ENCODE results near the gene PUS10. TPM values are rescaled to one million over a fixed set of nuclear protein-coding genes. Genes with fewer than 3 reads are reported as not detected.

The PUS10 gene
- total and polyA plus RNA-seq, 2 of the 13 experiments (the other 11 are each of a cell fraction or from before 2014, with no cell fraction given), result 41.4 to 44.3 TPM

- TF ChIP-seq HCFC1 (IDR thresholded peaks at IDR 0.05; ENCODE audit: low read depth, low read length) (peak; percentile 35), BCL6 (CRISPR knock-in tag; IDR thresholded peaks at IDR 0.05) (peak; percentile 88), DR1 (CRISPR knock-in tag; IDR thresholded peaks at IDR 0.05) (peak; percentile 68; the same call in 1 of the 2 replicates), SRSF4 (IDR thresholded peaks at IDR 0.05; ENCODE audit: low read depth, low read length, poor library complexity, severe bottlenecking) (no peak), ZNF569 (CRISPR knock-in tag; IDR thresholded peaks at IDR 0.05; ENCODE audit: borderline replicate concordance) (no peak), ZSCAN25 (CRISPR knock-in tag; IDR thresholded peaks at IDR 0.05) (0 out of 2 replicates have a peak, but pooled peaks have one; percentile 49), THYN1 (CRISPR knock-in tag; IDR thresholded peaks at IDR 0.05; ENCODE audit: borderline replicate concordance, low read depth) (peak; percentile 26; the same call in 1 of the 2 replicates), KMT2A (CRISPR knock-in tag; IDR thresholded peaks at IDR 0.05) (peak; percentile 96), ZNF878 (CRISPR knock-in tag; IDR thresholded peaks at IDR 0.05) (no peak; the same call in 1 of the 2 replicates), ZNF468 (CRISPR knock-in tag; IDR thresholded peaks at IDR 0.05) (peak; percentile 86; the same call in 1 of the 2 replicates), ZNF263 (CRISPR knock-in tag; IDR thresholded peaks at IDR 0.05) (peak; percentile 58; the same call in 1 of the 2 replicates), ZNF20 (CRISPR knock-in tag; IDR thresholded peaks at IDR 0.05) (0 out of 2 replicates have a peak, but pooled peaks have one; percentile 26), ZNF766 (CRISPR knock-in tag; IDR thresholded peaks at IDR 0.05; ENCODE audit: borderline replicate concordance) (peak; percentile 87; the same call in 1 of the 2 replicates), ZBTB21 (CRISPR knock-in tag; IDR thresholded peaks at IDR 0.05) (peak; percentile 64), ZNF776 (CRISPR knock-in tag; IDR thresholded peaks at IDR 0.05) (no peak; the same call in 1 of the 2 replicates), ZNF281 (CRISPR knock-in tag; IDR thresholded peaks at IDR 0.05; ENCODE audit: borderline replicate concordance) (peak; percentile 70), ATF1 (CRISPR knock-in tag; IDR thresholded peaks at IDR 0.05) (peak; percentile 78), ELF4 (CRISPR knock-in tag; IDR thresholded peaks at IDR 0.05; ENCODE audit: borderline replicate concordance) (peak; percentile 97), SRF (IDR thresholded peaks at IDR 0.05; ENCODE audit: low read depth, low read length) (peak; percentile 79), ZNF552 (CRISPR knock-in tag; IDR thresholded peaks at IDR 0.05; ENCODE audit: borderline replicate concordance) (no peak), CTCF (CRISPR knock-in tag; IDR thresholded peaks at IDR 0.05) (no peak), ZNF572 (CRISPR knock-in tag; IDR thresholded peaks at IDR 0.05) (no peak), MIER2 (CRISPR knock-in tag; IDR thresholded peaks at IDR 0.05) (0 out of 2 replicates have a peak, but pooled peaks have one; percentile 70), ZNF546 (CRISPR knock-in tag; conservative IDR thresholded peaks at IDR 0.05) (no peak), SOX13 (IDR thresholded peaks at IDR 0.05) (peak; percentile 61; the same call in 1 of the 2 replicates), SOX13 (CRISPR knock-in tag; conservative IDR thresholded peaks at IDR 0.05 in 1 of 2, IDR thresholded peaks at IDR 0.05 in 1 of 2) (peak in 1 of 2 experiments; percentile 91; a peak in 2 of 4 replicates)
Measured at GRCh38 chr2:61017556-61018317, at the start of gene PUS10, which contains the start of gene PEX13 (continued).

Data from HepG2 (cell line).